ENCODE results near the gene FLNC. TPM values are rescaled to one million over a fixed set of nuclear protein-coding genes. Genes with fewer than 3 reads are reported as not detected.

FLNC gene
- polyA plus RNA-seq, 1 of the 3 experiments (the other 2 are of a cell fraction) = 43.7 TPM

DNA sequence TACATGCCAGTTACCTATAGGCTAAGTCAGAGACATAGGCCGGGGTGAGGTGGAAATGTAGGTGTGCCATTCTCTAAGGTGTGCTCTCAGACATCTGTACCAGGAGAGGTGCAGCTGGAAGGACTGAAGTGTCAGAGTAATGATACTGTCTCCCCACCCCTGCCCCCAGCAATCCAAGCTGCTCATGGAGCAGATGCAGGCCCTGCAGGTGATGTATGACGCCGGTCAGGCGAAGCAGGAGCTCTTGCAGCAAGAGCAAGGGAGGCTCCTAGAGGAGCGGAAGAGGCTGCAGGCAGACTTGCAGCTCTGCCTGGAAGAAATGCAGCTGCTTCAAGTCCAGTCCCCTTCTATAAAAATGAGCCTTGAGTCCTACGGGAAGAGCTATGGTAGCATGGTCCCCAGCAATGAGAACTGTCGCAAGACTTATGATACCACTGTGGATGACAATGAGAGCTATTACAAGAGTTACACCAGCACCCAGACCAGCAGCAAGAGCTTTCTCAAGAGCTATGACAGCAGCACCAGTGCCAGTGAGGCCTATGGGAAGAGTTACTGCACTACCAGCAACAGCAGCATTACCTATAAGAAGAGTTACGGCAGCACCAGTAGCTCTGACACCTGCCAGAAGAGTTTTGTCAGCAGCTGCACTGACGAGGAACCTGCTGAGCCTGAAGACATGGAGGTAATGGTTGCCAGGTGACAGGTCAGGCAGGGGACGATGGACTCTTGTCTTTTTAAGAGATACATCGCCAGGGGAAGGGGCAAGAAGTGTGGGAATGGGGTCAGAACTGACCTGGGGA is 18.4 kb upstream of the FLNC start:
- Histone ChIP-seq H2AFZ (ENCODE audit: low read depth) (no peak overlapping the region), H3K36me3 (replicated peaks in 1 of 2; ENCODE audit: control insufficient read depth in 1 of 2, insufficient read depth in 2 of 2, low read length in 1 of 2) (peaks cover 18 to 24% of the 10 kb centered on the region in 2 experiments)

More for the DNA sequence above, 18.4 kb upstream of the FLNC start:
- Histone ChIP-seq H3K4me3 (ENCODE audit: low read depth in 2 of 2, low read length in 1 of 2) (no peak overlapping the region), H4K20me1 (ENCODE audit: insufficient read depth) (no peaks in the 10 kb centered on the region), H3F3A (replicated peaks; ENCODE audit: insufficient read depth) (no peaks in the 10 kb centered on the region), H3K27me3 (ENCODE audit: insufficient read depth) (no peaks in the 10 kb centered on the region), H3K27ac (ENCODE audit: low read depth in 2 of 2, low read length in 1 of 2) (no peak overlapping the region), H3K4me1 (ENCODE audit: control insufficient read depth in 1 of 2, insufficient read depth in 2 of 2, low read depth in 1 of 2, low read length in 1 of 2) (peaks cover 7 to 13% of the 10 kb centered on the region in 2 experiments; a peak in 2 of 4 replicates), H3K79me2 (ENCODE audit: insufficient read depth) (no peaks in the 10 kb centered on the region), H3K9ac (no peak overlapping the region), H3K9me3 (no peaks in the 10 kb centered on the region), H3K9me2 (no peaks in the 10 kb centered on the region), H3K4me2 (no peak overlapping the region)
- CTCF ChIA-PET = interaction anchor here (0.7 to 1.5 kb wide), 3 partner anchors 10 to 52 kb away, joined by 3 read pairs; no protein-coding TSS in a partner anchor
- WGBS (ENCODE audit: low lambda C conversion rate) = 90% methylated on average over 10 of the region's 11 CpGs
- POLR2A ChIA-PET = interaction anchor here (1.0 to 1.4 kb wide), 5 partner anchors 8 to 15 kb away, joined by 3 to 5 read pairs (median 3); no protein-coding TSS in a partner anchor
- TF ChIP-seq, protein P1, sequence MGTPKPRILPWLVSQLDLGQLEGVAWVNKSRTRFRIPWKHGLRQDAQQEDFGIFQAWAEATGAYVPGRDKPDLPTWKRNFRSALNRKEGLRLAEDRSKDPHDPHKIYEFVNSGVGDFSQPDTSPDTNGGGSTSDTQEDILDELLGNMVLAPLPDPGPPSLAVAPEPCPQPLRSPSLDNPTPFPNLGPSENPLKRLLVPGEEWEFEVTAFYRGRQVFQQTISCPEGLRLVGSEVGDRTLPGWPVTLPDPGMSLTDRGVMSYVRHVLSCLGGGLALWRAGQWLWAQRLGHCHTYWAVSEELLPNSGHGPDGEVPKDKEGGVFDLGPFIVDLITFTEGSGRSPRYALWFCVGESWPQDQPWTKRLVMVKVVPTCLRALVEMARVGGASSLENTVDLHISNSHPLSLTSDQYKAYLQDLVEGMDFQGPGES (IDR thresholded peaks at IDR 0.05; ENCODE audit: low read depth, low read length) = no peak
- TF ChIP-seq, protein P2, sequence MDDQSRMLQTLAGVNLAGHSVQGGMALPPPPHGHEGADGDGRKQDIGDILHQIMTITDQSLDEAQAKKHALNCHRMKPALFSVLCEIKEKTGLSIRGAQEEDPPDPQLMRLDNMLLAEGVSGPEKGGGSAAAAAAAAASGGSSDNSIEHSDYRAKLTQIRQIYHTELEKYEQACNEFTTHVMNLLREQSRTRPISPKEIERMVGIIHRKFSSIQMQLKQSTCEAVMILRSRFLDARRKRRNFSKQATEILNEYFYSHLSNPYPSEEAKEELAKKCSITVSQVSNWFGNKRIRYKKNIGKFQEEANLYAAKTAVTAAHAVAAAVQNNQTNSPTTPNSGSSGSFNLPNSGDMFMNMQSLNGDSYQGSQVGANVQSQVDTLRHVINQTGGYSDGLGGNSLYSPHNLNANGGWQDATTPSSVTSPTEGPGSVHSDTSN (IDR thresholded peaks at IDR 0.05) = no peak
- TF ChIP-seq ELF1 (IDR thresholded peaks at IDR 0.05) (no peak), FOSL2 (IDR thresholded peaks at IDR 0.05; ENCODE audit: borderline replicate concordance, low read depth) (no peak), FOXM1 (IDR thresholded peaks at IDR 0.05; ENCODE audit: low read depth) (no peak), SIN3A (IDR thresholded peaks at IDR 0.05; ENCODE audit: borderline replicate concordance, low read depth, low read length) (no peak), NRF1 (IDR thresholded peaks at IDR 0.05; ENCODE audit: low read depth, low read length) (no peak), TAF1 (IDR thresholded peaks at IDR 0.05; ENCODE audit: borderline replicate concordance, low read depth, low read length) (no peak), EP300 (IDR thresholded peaks at IDR 0.05; ENCODE audit: borderline replicate concordance in 1 of 2, low read depth in 1 of 2, low read length in 1 of 2) (no peak), NFIC (IDR thresholded peaks at IDR 0.05; ENCODE audit: borderline replicate concordance) (no peak), MEF2A (IDR thresholded peaks at IDR 0.05; ENCODE audit: borderline replicate concordance, low read depth) (no peak), FOXJ3 (CRISPR knock-in tag; IDR thresholded peaks at IDR 0.05) (no peak), RFX5 (IDR thresholded peaks at IDR 0.05; ENCODE audit: low read length) (no peak)
- TF ChIP-seq, protein P3, sequence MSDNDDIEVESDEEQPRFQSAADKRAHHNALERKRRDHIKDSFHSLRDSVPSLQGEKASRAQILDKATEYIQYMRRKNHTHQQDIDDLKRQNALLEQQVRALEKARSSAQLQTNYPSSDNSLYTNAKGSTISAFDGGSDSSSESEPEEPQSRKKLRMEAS (IDR thresholded peaks at IDR 0.05; ENCODE audit: low read depth) = no peak
- TF ChIP-seq, protein P4, sequence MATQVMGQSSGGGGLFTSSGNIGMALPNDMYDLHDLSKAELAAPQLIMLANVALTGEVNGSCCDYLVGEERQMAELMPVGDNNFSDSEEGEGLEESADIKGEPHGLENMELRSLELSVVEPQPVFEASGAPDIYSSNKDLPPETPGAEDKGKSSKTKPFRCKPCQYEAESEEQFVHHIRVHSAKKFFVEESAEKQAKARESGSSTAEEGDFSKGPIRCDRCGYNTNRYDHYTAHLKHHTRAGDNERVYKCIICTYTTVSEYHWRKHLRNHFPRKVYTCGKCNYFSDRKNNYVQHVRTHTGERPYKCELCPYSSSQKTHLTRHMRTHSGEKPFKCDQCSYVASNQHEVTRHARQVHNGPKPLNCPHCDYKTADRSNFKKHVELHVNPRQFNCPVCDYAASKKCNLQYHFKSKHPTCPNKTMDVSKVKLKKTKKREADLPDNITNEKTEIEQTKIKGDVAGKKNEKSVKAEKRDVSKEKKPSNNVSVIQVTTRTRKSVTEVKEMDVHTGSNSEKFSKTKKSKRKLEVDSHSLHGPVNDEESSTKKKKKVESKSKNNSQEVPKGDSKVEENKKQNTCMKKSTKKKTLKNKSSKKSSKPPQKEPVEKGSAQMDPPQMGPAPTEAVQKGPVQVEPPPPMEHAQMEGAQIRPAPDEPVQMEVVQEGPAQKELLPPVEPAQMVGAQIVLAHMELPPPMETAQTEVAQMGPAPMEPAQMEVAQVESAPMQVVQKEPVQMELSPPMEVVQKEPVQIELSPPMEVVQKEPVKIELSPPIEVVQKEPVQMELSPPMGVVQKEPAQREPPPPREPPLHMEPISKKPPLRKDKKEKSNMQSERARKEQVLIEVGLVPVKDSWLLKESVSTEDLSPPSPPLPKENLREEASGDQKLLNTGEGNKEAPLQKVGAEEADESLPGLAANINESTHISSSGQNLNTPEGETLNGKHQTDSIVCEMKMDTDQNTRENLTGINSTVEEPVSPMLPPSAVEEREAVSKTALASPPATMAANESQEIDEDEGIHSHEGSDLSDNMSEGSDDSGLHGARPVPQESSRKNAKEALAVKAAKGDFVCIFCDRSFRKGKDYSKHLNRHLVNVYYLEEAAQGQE (IDR thresholded peaks at IDR 0.05; ENCODE audit: low read depth, low read length) = no peak
- TF ChIP-seq, protein P5, sequence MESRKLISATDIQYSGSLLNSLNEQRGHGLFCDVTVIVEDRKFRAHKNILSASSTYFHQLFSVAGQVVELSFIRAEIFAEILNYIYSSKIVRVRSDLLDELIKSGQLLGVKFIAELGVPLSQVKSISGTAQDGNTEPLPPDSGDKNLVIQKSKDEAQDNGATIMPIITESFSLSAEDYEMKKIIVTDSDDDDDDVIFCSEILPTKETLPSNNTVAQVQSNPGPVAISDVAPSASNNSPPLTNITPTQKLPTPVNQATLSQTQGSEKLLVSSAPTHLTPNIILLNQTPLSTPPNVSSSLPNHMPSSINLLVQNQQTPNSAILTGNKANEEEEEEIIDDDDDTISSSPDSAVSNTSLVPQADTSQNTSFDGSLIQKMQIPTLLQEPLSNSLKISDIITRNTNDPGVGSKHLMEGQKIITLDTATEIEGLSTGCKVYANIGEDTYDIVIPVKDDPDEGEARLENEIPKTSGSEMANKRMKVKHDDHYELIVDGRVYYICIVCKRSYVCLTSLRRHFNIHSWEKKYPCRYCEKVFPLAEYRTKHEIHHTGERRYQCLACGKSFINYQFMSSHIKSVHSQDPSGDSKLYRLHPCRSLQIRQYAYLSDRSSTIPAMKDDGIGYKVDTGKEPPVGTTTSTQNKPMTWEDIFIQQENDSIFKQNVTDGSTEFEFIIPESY (IDR thresholded peaks at IDR 0.05; ENCODE audit: borderline replicate concordance, low read depth) = no peak
- no peak for DNase-seq

Measured in SK-N-SH (cell line).